ENCODE results near the gene MED15.

The MED15 gene

DNA sequence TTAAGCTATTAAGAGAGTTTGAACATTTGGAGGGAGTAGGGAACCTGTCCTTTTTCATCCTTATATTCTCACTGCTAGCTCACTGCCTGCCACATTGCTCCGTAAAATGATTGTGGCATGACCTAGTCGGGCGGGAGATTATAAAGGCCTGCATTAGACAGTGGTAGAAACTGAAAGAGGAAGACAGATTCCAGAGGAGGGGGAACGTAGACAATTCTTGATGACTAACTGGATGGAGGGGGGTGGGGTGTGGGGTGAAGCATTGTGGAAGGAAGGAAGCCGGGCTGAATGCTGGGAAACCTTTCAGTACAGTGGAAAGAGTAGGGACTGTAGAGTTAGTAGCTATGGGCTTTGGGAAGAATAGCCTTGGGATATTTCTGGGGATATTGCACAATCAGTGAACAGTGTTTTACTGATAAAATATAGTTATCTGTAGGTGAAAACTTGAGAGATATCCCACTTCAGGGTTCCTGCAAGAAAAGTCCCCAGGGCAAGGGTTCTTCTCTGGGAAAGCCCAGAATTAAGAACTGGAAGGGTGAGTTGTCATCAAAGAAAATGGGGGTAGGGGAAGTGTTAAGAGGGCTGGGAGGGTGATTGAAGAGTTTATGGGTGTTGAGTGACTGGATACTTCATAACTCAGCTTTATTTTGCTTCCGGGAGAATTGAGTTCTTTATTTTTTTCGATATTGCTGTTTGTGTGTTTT is 2.1 kb downstream of the MED15 start:
- no peak for DNase-seq (ENCODE audit: low read depth)

DNA sequence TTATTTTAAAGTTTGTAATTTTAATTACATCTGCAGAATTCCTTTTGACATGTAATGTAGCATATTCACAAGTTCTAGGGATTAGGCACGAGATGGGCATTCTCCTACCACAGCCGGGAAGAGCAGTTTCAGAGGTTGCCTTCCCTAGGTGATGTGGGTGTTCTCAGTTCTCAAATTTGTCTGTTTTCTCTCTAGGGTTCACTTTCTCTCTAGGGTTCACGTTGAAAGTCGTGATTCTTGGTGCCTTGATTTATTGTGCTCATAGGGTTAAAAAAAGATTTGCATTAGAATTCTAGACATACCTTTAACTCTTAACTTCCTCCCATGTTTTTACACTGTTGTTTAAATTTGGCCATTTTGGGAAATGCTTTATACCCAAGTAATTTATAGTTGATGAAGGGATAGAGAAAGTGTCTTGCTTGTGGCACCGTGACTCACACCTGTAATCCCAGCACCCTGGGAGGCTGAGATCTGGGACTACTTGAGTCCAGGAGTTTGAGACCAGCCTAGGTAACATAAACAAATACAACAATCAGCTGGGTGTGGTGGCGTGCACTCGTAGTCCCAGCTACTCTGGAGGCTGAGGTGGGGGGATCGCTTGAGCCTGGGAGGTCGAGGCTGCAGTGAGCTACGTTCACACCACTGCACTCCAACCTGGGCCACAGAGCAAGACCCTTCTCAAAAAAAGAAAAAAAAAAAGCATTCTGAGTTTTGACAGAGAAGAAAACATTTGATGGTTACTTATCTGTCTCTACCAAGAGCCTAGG is 3.6 kb downstream of the MED15 start:
- DNase-seq (ENCODE audit: low read depth) = no peak

DNA sequence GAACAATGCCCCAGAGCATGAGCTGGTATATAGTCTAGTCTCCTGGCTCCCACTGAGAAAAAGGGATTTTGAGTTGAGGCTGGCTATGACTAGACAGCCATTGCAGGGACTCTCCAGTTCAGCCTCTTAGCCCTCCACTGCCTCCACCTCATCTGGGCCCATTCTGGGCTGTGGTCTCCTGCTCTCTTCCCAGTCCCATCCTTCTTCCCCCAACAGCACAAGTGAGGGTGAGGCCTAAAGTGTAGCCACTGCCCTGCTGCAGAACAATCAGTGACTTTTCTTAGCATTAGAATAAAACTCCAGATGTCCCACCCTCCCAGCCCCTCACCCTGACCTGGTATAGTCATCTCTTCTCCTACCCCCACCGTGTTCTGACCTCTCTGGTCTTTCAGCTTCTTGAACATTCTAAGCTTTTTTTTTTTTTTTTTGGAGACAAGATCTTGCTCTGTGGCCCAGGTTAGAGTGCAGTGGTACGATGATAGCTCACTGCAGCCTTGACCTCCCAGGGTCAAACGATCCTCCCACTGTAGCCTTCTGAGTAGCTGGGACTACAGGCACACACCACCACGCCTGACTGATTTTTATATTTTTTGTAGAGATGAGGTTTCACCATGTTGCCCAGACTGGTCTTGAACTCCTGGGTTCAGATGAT is 4.3 kb downstream of the MED15 start:
- DNase-seq (ENCODE audit: low read depth) = no peak

DNA sequence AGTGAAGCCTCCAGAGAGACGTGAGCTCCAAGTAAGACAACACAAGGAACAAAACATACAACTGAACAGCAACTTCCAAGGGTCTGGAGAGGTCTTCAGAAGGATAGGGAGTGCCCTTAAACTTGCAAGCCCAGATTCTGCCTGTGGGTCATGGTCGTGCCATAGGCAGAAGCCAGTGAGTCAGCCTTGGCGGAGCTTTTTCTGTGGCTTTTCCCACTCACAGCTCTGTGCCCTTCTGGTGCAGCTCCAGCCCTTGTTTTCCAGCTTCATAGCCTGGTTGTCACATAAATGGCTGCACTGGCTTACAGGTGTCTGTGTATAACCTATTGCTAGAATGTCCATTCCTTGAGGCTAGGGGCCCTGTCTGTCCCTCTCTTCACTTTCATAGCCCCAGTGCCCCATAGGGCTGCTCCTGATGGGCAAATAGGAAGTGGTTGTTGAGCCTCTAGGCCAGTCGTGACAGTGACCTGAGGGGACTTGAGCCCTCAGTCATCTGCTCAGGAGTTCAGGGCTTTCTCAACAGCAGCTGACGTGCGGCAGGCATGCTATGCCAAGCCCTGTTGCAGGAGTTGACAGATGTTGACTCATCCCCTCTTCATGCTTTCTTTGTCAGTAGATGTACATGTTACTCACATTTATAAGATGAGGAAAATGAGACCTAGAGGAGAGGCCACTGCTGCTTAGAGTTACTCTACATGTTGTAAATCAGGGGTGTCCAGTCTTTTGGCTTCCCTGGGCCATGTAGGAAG is 7.4 kb downstream of the MED15 start:
- DNase-seq (ENCODE audit: low read depth) = no peak

DNA sequence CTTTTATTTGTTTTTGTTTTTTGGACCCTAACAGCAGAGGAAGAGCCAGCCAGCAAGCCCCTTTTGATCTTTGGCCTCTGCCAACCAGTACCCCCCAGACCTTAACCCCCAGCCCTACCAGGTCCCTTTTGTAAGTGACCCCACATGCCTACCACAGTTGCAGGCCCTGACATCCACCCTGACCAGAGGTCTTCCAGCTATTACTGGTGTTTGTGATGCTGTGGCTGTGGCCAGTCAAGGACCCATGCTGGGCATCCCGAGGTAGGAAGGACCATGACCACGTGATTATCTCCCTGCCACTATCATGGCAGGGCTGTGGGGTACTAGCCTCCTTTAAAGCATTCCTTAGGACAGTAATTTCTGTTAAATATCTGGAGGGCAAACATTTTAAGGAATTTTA is 9.0 kb downstream of the MED15 start:
- no peak for DNase-seq (ENCODE audit: low read depth)

DNA sequence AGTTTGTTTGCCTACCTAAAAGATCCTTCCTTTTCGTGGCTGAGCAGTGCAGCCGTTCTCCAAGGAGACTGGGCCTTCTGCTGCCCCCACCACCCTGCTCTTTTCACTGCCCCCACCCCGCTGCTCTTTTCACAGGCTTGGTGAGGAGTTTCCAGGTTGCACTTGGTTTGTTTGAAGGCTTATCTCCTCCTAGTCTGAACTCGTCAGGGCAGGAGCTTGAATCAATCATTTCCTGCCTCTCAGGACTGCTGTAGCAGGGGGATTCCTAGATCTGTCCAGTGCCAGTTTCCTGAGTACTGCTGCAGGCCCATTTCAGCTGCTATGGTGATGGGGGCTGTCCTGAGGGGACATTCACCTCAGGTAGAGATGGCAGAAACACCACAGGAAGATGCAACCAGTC is 10.0 kb downstream of the MED15 start:
- no peak for DNase-seq (ENCODE audit: low read depth)

DNA sequence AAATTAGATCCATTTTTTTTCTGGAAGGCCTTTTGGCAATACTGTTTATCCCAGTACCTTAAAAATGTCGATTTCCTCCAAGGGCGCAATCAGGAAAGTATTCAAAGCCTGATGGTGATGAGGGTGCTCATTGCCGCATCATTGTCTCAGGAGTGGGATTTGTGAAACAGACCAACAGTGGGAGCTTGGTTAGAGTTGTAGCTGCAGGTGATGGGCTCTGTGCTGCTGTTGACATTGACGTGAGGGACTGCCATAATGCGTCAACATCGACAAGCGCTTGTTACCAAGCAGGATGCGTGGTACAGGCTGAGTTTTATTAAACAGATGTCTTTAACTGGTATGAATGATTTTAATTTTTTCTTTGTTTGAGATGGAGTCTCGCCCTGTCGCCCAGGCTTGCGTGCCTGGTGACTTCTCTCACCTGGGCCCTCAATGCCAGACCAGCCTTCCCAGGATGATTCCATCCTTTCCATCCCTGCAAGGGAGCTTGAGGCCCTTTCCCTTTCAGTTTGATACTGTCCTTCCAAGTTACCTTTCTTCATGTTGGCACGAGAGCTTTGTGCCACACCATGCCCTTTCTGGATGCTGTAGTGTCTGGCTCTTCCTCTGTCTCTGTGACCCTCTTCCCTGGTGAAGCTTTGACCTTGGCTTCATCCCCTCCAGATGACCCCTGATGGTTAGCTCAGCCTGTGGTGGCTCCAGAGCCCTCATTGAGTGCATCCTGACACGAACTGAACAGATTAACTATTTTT is 10.6 kb downstream of the MED15 start:
- DNase-seq (ENCODE audit: low read depth) = no peak

DNA sequence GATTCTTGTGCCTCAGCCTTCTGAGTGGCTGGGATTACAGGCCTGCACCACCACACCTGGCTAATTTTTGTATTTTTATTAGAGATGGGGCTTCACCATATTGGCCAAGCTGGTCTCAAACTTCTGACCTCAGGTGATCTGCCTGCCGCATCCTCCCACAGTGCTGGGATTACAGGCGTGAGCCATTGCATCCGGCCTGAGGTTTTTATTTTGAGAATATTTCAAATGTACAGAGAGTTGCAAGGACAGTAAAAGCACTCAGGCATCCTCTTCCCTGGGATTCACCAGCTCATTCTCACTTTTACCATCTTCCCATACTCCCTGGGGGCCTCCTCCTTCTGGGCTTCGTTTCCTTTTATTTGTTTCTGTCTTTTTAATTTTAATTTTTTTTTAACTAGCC is 12.1 kb downstream of the MED15 start:
- DNase-seq (ENCODE audit: low read depth) = no peak

DNA sequence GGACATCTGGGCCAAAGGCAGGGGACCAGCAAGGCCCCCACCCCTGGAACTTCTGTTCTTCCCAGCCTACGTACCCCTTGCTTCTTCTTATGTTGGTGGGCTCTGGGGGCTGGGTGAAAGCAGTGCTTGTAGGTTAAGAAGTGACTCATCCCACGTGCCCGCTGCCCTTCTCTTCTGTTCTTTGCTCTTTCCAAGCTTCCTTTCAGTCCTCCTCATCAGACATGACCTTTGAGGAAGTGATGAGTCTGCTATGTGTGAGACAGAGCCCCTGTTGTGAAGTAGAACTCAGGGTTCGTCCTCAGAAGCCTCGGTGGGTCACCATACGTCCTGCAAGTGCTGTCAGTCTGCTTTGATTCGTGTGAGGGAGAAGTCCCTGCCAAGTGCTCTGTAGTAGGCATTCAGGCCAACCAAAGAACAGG is 12.7 kb downstream of the MED15 start:
- no peak for DNase-seq (ENCODE audit: low read depth)

DNA sequence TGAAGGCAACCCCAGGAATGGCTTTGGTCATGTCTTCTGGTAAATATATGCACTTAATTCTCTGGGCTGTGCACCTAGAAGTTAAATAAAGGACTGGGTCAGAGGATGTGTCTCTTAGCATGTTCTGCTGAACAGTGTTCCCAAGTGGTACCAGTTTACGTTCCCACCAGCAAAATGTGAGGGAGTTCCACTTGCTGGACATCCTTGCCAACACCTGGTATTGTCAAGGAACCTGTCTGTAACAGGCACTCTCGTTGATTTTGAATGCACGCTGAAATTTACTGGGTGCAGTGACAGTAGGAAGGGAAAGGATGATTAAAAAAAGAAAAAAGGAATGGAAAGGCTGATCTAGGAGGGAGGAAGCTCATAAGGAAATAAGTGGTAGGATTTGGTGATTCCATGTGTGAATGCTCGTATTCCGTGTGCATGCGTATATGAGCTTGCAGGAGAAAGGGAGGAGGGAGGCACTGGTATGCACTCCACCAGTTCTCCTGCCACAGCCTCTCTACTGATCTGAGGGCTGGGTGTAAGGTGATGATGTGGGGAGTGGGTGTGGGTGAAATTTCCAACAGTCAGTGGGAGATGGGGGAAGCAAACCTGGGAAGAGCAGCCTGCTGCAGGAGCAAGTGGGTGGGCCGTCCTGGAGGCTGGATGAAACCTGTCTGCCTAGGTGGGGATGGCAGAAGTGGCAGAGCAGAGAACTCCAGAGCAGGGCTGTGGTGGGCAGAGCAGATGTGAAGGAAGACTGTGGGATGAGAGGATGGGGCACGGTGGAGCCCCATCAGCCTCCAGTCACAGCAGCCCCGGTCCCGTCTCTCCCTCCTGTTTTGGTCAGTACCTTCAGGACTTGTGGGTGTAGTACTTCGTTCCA is 15.0 kb downstream of the MED15 start:
- no peak for DNase-seq (ENCODE audit: low read depth)

DNA sequence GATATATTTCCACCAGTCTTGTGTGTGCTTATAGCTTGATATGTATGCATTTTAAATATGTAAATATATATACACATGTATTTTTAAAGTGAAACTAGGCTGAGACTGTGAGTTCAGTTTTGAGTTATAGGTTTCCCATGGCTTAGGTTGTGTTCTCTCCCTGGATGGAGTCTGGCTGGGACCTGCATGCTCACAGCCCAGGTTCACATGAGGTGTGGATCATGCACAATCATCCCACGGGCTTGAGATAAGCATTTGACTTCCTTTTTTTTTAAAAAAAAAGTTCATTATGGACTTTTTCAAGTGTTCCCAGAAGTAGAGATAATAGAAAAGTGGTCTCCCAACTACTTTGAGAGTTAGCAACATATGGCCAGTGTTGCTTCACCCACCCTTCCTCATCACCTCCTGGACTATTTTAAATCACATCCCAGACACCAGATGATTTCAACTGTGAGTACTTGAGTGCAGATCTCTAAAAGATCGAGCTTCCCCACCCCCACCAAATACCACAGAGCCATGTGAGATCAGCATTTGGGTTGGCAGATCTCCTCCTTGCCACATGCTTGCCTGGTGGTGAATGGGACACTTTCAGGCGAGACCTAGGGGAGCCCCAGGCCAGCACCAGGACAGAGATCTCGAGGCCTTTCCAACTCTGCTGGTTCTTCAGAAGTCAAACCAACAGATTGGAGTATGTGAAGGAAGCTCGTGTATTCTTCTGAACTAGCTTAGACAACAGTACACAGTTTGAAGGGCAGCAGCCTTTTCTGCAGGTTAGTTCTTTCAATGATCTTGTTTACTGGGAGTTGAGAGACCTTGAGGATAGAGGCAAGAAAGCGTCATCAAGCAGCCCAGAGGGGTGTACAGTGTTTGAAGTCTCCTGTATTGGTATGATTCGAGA is 15.9 kb downstream of the MED15 start:
- DNase-seq (ENCODE audit: low read depth) = no peak

DNA sequence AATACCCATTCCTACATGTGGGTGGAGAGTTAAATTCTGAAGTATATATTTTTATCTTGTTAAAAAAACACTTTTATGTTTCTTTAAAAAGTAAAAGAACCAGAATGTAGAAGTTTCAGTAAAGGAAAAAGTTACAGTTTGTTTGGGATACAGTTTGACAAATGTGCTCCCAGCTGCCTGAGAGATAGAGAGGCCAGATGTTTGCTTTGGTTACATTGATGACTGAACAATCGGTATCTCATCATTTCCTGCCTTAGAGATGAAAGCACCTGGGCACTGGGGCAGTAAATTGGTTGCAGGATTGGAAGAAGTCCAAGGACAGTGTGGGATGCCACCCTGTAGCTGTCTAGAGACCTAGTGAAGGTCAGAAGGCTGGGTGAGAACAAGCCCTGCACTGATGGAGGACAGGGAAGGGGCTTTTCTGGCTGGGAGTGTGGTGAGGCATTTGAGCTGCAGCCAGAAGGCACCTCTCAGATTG is 16.6 kb downstream of the MED15 start:
- DNase-seq (ENCODE audit: low read depth) = no peak

DNA sequence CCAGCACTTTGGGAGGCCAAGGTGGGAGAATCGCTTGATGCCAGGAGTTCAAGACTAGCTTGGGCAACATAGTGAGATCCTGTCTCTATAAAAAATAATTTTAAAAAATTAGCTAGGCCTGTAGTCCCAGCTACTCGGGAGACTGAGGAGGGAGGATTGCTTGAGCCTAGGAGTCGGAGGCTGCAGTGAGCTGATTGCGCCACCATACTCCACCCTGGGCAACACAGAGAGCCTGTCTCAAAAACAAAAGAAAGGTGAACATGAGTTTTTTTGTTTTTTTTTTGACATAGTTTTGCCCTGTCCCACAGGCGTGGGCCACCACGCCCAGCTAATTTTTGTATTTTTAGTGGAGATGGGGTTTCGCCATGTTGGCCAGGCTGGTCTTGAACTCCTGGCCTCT is 17.6 kb downstream of the MED15 start:
- no peak for DNase-seq (ENCODE audit: low read depth)

DNA sequence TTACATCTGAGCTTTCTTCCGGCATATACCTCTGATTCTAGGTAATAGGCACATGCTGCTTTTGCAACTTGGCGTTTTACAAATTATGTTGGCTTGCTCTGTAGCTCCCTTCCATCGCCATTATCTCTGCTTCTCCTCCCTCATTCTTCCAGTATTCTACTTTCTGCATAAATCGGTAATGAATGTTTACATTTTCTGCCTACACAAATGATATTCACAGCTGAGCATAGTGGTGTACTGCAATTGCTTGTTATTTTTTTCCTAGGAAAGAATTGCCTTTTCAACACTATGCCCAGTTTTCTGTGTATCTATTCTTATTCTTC is 18.9 kb downstream of the MED15 start:
- no peak for DNase-seq (ENCODE audit: low read depth)

DNA sequence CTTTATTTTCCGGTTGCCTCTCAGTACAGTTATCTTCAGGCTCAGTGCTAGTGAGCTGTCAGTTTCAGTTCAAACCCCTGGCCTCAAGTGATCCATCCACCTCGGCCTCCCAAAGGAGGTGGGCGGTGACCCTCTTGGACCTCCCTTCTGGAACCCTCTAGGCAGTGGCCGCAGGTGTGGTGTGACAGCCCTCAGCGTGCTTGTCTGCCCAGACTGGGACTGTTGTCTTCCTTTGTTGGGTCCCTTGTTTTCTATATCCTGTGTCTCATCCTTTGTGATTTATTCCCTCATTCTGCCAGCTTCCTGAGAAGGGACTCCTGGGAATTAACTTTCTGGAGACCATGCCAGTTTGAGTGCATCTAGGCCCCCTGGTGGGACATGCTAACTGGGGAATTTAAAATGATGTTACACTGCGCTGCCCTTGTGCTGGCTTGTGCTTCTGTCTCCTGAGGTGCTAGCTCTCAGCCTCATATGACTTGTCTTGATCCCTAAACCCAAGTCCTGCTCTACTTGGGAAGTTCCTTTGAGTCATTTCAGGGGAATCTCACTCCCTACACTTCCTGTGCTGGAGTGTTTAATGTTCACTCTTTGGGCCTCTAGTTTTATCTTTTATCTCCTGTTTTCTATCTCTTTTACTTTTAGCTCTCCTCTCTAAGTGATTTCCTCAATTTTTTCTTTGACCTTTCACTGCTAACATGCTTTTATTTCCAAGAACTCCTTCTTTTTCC is 19.4 kb downstream of the MED15 start:
- DNase-seq (ENCODE audit: low read depth) = no peak

DNA sequence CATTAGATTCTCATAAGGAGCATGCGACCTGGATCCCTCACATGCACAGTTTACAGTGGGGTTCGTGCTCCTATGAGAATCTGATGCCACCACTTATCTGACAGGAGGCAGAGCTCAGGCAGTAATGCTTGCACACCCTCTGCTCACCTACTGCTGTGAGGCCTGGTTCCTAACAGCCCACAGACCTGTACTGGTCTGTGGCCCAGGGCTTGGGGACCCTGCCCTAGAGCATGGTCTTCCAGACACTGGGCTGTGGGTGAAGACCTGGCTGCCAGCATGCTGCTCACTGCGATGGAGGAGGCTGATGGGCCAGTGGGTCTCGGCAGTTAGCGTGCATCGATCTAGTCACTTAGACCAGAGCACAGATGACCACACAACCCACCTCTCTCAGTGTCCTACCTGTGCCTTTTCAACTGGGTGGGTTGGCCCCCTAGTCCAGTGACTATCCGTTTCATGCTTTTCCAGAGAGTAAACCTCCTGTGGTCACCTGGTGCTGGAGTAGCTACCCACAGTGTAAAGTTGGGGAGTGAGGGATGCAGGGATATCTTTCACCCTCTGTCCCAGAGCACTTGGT is 21.1 kb downstream of the MED15 start:
- DNase-seq (ENCODE audit: low read depth) = no peak

DNA sequence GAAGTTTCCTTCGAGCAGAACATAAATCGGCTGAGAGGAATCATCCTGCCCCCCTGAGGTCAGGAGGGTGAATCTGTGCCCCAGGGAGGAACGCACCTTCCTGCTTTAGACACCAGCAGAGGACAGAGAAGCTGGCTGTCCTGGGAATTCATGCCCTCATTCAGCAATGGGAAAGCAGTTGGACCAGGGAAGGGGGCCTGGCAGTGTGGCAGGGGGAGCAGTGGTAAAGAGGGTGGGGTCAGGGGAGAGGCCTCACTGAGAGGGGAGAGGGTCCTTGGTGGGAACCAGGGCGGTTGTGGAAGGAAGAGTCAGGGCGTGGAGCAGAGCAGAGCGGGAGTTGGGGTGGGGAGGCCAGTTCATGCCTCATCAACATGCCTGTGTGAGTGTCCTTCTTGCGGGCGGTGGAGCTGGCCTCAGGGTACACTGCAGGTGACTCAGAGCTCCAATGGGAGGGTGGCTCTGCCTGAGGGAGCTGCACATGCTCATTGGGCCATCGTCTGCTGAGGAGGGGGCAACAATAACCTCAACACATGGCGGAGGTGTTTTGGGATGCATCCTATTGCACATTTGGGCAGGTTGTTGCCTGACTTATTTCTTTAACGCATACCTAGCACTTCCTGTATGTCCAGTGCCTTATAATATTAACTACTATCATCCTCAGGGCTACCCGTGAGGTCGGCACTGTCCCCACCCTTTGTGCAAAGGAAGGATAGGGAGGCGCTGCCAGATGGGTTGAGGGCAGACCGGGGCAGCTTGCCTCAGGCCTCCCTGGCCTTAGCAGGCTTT is 23.2 kb downstream of the MED15 start:
- no peak for DNase-seq (ENCODE audit: low read depth)

DNA sequence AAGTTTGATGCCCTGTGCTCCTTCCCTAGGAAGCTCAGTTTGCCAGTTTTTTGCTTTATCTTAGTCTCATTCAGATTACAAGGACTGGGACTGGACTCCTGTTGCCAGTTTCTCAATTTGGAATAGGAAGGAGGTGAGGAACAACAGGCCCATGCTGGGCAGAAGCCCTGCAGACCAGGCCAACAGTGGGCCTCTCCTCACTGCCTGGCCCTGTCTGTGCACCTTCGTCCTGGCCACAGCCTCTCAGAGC is 23.7 kb downstream of the MED15 start:
- no peak for DNase-seq (ENCODE audit: low read depth)

Measured in stimulated activated CD8-positive, alpha-beta memory T cell treated with anti-CD3 and anti-CD28 coated beads, Interleukin-15, amount 100 ng/mL, for 24 hours (primary cell).